HG03280 (cell line): Measurements from ENCODE around the gene MYO1A.
"Not testable (repeated sequence)": the region's sequence is repeated elsewhere in the genome, so short reads cannot be mapped to it uniquely, and the experiment has no call there.

Experiments used
- ATAC-seq: cut with Tn5 transposase; IDR thresholded peaks from one replicate; pipeline ENCODE4 v1.9.1; 2021; ENCODE audit warnings: mild to moderate bottlenecking, moderate library complexity; ENCODE audit not compliant: unreplicated experiment

MYO1A gene

GRCh38 chr12:57048423-57049118 is 1.4 kb downstream of the MYO1A start:
- ATAC-seq, result no peak

GRCh38 chr12:57047981-57048380 is 1.9 kb downstream of the MYO1A start:
- no peak for ATAC-seq

- ATAC-seq, result no peak
These were observed 2.7 kb downstream of the MYO1A start for GRCh38 chr12:57046947-57047890.

DNA sequence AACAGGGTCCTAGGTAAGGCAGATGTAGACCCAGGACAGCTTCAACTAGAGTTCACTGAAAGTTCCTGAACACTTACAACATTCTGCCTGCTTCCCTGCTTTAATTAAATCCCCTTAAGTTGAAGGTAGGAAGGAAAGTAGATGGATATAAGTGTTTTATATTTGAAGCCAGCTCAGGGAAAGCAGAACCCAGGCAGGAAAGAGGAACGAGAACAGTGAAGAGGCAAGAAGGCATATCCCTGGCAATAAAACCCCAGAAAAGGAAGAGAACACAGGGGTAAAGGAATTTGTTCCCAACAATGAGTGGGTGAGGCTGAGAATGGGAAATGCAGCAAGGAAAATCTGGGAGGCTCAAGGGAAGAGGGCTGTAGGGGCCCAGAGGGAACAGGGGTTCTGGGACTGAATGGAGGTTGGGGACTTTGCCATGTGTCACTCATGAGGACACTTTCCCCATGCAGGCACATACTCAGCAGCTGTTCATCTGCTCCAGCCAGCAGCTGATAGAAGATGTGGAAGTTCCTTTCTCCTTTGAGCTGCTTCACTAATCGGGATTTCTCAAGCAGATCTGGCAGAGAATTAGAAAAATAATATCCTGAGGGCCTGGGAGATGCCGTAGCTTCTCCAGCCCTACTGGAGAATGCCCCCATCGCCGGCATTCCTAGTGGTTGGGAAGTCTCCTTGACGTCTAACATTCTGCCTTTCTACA is 3.7 kb downstream of the MYO1A start:
- no peak for ATAC-seq

- no peak for ATAC-seq
These were observed 5.0 kb downstream of the MYO1A start for GRCh38 chr12:57044889-57045288.

GRCh38 chr12:57044468-57044867 is 5.5 kb downstream of the MYO1A start:
- no peak for ATAC-seq

DNA sequence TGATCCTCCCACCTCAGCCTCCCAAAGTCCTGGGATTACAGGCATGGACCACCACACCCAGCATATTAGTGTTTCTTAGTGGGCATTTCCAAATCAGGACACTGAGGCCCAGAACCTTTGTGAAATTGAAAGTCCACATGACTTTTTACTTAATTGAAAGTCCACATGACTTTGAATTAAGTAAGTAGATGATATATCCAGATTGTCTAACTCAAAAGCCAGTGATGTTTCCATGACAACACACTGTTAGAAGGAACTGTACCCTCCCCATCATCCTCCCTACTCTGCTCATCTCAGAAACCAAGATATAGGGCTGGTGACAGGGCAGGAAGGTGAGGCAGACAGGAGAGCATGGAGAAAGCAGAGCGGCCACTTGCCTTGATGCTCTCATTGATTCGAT is 7.2 kb downstream of the MYO1A start:
- ATAC-seq, result no peak

DNA sequence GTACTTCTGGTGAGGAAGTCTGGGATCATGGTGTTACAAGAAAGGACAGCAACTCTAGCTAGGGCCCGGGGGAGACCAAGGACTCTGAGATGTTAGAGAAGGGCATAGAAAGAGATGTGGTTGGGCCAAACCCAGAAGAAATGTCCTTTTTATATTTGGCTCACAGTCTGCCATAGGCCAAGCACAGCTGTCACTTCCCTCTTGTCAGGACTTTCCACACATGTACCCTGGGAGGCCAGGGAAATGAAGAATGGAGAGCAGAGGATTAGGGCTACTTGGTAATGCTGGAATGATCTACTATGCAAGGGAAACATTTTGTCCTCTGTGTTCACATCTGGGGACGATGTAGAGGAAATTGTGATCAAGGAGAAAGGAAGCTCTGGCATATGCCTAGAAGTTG is 9.2 kb downstream of the MYO1A start:
- ATAC-seq, result no peak

- no peak for ATAC-seq
These were observed 9.7 kb downstream of the MYO1A start for GRCh38 chr12:57040211-57040610.

DNA sequence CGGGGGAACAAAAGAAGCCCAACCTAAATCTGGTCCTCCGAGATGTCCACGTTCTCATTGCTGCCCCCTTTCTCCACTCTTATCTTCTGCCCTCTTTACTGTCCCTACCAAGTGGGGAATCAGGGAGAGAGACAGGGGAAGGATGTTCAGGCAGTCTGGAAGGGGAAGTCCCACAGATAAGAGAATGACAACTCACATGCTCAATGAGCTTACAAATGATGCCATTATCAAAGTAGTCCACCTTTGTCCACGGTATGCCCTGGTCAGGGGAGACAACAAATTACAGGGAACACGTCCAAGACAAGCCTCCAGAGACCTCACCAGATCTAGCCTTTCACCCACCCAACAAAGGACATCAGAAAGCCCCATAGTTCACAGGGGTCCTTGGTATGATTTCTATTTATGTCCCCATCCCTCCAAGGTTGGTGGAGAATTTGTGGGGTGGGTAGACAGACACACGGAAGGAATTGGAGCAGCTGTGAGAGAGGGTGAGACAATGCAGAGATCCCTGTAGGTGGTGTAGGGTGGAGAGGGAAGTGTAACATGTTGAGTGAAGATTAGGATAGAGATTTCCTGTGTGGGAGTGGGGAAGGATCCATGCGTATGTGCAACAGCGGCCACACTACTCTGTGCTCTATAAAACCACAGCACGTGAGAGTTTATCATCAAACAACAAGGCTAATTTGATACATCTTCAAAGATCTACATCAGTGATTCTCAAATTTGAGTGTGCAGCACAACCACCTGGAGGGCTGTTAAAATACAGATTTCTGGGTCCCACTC is 10.7 kb downstream of the MYO1A start:
- no peak for ATAC-seq

DNA sequence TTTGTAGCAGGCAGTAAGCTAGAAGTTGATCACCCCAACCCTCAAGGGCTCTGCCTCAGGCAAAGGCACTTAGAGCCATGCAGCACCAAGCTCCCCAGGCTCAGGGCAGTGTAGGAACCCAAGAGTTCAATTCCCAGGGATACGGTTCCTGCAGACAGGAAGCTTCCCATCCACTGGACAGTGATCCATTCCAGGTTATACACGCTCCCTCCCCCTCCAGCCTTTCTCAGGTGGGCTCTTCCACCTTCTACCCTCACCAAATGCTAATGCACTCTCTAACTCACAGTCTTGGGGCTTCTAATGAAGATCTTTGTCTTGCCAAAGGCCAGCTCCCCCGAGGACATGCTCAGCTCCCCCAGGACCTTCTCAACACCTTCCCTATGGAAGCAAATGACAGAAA is 12.7 kb downstream of the MYO1A start:
- no peak for ATAC-seq

- ATAC-seq, result no peak
These were observed 16.5 kb downstream of the MYO1A start for GRCh38 chr12:57033431-57033830.

GRCh38 chr12:57031789-57032188 is 18.1 kb downstream of the MYO1A start:
- no peak for ATAC-seq

DNA sequence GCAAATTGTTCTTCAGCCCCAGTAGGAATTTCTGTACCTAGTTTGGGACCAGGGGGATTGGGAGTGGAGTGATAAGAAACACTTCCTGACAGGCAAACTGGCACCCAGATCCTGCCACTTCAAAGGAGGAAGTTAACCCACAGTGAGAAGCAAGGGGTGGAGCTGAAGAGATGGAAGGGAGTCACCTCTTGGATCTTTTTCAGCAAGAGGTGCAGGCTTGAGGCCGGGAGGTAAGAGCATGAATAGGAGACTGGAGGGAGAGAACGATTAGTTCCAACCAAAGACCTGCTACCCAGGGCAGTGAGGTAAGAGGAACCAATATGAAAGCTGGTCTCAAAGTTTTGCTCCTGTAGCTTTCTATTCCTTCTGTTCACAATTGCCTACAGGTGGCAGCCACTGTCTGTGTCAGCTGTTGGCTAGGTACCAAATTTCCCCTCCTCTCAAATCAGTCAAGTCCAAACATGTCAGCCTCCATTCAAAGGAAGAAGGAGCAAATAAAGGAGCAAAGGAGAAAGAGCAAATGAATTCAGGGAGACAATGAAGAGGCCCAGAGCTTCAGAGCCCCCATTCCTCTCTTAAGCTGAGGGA is 18.7 kb downstream of the MYO1A start:
- ATAC-seq, result no peak

- ATAC-seq, result no peak
These were observed 20.5 kb downstream of the MYO1A start for GRCh38 chr12:57029457-57029856.

GRCh38 chr12:57027805-57028153 is 22.1 kb downstream of the MYO1A start:
- ATAC-seq, result no peak

- no peak for ATAC-seq
These were observed 22.7 kb downstream of the MYO1A start for GRCh38 chr12:57027011-57027804.

- ATAC-seq, result no peak
These were observed 24.7 kb downstream of the MYO1A start for GRCh38 chr12:57025196-57025595.

GRCh38 chr12:57022324-57022723 is 27.6 kb downstream of the MYO1A start:
- not testable (repeated sequence) for ATAC-seq
